Embryonic facial prominence (tissue), 1 donor: ENCODE data around the gene RAB11A.
"Not testable (repeated sequence)": the region's sequence is repeated elsewhere in the genome, so short reads cannot be mapped to it uniquely, and the experiment has no call there.

Experiments
- DNase-seq: peaks from one replicate; pipeline ENCODE4 v3.0.0-alpha.2; 2016; ENCODE audit errors: extremely low spot score

Gene RAB11A

GRCh38 chr15:65845826-65846519 lies 23.3 kb upstream of the RAB11A start:
- no peak for DNase-seq

GRCh38 chr15:65847989-65848388 lies 21.3 kb upstream of the RAB11A start:
- no peak for DNase-seq

GRCh38 chr15:65851981-65852380 lies 17.3 kb upstream of the RAB11A start:
- DNase-seq: no peak

- DNase-seq: no peak
These were observed 12.4 kb upstream of the RAB11A start for GRCh38 chr15:65856821-65857455.

- no peak for DNase-seq
These were observed 11.4 kb upstream of the RAB11A start for GRCh38 chr15:65857718-65858402.

GRCh38 chr15:65862682-65863081 lies 6.6 kb upstream of the RAB11A start:
- no peak for DNase-seq

GRCh38 chr15:65863106-65863505 lies 6.2 kb upstream of the RAB11A start:
- no peak for DNase-seq

GRCh38 chr15:65867244-65867643 lies 2.0 kb upstream of the RAB11A start:
- no peak for DNase-seq

GRCh38 chr15:65867933-65868332 lies 1.4 kb upstream of the RAB11A start:
- not testable (repeated sequence) for DNase-seq

- DNase-seq: no peak
These were observed 655 bp upstream of the RAB11A start for GRCh38 chr15:65868546-65869125.

GRCh38 chr15:65869954-65870871 lies 922 bp downstream of the RAB11A start:
- peak; percentile 14 for DNase-seq

- DNase-seq: no peak
These were observed 1.7 kb downstream of the RAB11A start for GRCh38 chr15:65870889-65871533.

GRCh38 chr15:65871886-65872285 lies 2.6 kb downstream of the RAB11A start:
- not testable (repeated sequence) for DNase-seq

GRCh38 chr15:65872596-65872995 lies 3.3 kb downstream of the RAB11A start:
- not testable (repeated sequence) for DNase-seq

GRCh38 chr15:65873256-65873655 lies 4.0 kb downstream of the RAB11A start:
- no peak for DNase-seq

GRCh38 chr15:65875458-65875857 lies 6.2 kb downstream of the RAB11A start:
- no peak for DNase-seq

- no peak for DNase-seq
These were observed 8.5 kb downstream of the RAB11A start for GRCh38 chr15:65877749-65878148.

- DNase-seq: no peak
These were observed 12.6 kb downstream of the RAB11A start for GRCh38 chr15:65881766-65882434.

GRCh38 chr15:65883571-65883970 lies 14.3 kb downstream of the RAB11A start:
- DNase-seq: no peak

GRCh38 chr15:65884511-65884910 lies 15.2 kb downstream of the RAB11A start:
- DNase-seq: no peak
